ENCODE results near the gene GPR42. TPM values are rescaled to one million over a fixed set of nuclear protein-coding genes. Genes with fewer than 3 reads are reported as not detected.

GPR42 gene
- total and polyA plus RNA-seq, 10 donors, result 0.09 to 0.67 (median 0.63) TPM; not detected in 6

DNA sequence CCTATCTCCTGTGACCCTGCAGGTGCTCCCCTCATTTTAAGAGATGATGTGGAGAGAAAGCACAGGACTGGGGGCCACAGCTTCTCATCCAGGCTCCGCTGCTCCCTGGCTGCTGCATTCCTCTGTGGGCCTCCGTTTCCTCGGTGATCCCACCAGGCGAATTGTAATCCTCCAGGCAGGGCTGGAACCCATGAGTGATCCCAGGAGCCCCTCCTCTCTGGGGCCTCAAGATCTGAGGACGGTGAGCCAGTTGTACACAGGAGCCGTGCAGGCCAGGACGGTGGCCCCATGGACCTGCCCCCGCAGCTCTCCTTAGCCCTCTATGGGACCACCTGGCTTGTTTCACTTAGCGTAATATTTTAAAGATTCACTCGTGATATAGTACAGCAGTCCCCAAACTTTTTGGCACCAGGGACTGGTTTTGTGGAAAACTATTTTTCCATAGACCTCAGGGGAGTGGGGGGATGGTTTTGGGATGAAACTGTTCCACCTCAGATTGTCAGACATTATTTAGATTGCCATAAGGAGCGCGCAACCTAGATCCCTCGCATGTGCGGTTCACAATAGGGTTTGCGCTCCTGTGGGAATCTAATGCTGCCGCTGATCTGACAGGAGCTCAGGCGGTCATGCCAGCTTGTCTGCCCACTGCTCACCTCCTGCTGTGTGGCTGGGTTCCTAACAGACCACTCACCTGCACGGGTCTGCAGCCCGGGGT lies 7.0 kb upstream of the GPR42 start:
- no peak overlapping the region for H3K27ac ChIP-seq
- WGBS, 5 donors, result 86 to 95% (median 90%) methylated on average over 17 to 19 of the region's 19 CpGs; no CpG with 5 or more reads in 1 of the 5 donors
- TF ChIP-seq POLR2A (IDR thresholded peaks at IDR 0.05) (no peak), POLR2AphosphoS5 (IDR thresholded peaks at IDR 0.05) (no peak)
- TF ChIP-seq, protein P1, sequence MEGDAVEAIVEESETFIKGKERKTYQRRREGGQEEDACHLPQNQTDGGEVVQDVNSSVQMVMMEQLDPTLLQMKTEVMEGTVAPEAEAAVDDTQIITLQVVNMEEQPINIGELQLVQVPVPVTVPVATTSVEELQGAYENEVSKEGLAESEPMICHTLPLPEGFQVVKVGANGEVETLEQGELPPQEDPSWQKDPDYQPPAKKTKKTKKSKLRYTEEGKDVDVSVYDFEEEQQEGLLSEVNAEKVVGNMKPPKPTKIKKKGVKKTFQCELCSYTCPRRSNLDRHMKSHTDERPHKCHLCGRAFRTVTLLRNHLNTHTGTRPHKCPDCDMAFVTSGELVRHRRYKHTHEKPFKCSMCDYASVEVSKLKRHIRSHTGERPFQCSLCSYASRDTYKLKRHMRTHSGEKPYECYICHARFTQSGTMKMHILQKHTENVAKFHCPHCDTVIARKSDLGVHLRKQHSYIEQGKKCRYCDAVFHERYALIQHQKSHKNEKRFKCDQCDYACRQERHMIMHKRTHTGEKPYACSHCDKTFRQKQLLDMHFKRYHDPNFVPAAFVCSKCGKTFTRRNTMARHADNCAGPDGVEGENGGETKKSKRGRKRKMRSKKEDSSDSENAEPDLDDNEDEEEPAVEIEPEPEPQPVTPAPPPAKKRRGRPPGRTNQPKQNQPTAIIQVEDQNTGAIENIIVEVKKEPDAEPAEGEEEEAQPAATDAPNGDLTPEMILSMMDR (IDR thresholded peaks at IDR 0.05 in 8 of 11, conservative IDR thresholded peaks at IDR 0.05 in 3 of 11), result no peak
- DNase-seq, result no peak
- no peaks in the 10 kb centered on the region for H3K9me3 ChIP-seq
- H3K4me3 ChIP-seq, result no peak overlapping the region
- H3K36me3 ChIP-seq, result no peaks in the 10 kb centered on the region
- peaks cover 0 to 7% (median 0%) of the 10 kb centered on the region in 7 donors for H3K27me3 ChIP-seq (replicated peaks in 1 of 7)
- peaks cover 0 to 5% (median 0%) of the 10 kb centered on the region in 6 donors for H3K4me1 ChIP-seq
- intact Hi-C loops (cut with DNase I; ENCODE audit: low total_unique reads), result no loop called here

DNA sequence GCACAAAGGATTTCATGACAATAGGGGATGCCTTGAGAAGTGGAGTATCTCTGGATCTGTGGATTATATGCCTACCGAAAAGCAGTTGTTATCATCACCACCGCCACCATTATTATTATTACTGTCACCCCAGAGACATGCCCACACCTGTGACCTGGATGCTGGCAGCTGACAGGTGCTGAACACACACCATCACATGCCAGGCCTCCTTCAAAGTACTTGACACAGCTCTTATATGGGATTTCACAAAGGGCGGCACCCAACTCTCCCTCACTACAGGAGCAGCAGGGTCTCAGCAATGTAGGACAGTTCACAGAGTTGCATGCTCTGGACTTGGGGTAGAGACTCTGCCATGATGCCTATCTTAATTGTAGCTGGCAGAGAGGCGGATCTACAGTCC lies 5.6 kb upstream of the GPR42 start:
- DNase-seq, result no peak

DNA sequence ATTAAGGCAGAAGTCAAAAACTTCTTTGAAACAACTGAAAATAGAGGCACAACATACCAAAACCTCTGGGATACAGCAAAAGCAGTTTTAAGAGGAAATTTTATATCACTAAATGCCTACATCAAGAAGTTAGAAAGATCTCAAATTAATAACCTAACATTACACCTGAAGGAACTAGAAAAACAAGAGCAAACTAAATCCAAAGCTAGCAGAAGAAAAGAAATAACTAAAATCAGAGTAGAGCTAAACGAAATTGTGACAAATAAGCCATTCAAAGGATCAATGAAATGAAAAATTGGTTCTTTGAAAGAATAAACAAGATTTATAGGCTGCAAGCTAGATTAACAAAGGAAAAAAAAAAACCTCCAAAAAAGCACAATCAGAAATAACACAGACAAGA lies 2.5 kb upstream of the GPR42 start:
- Histone ChIP-seq H3K36me3 (no peaks in the 10 kb centered on the region), H3K4me3 (no peak overlapping the region), H3K9me3 (peaks cover 0 to 10% (median 0%) of the 10 kb centered on the region in 8 donors), H3K4me1 (no peaks in the 10 kb centered on the region), H3K27ac (no peak overlapping the region), H3K27me3 (replicated peaks in 1 of 7) (no peaks in the 10 kb centered on the region)
- no peak for DNase-seq
- WGBS, 5 donors, result 45 to 67% (median 61%) methylated on average over 1 of the region's 1 CpG; no CpG with 5 or more reads in 1 of the 5 donors
- no peak for TF ChIP-seq POLR2AphosphoS5 (IDR thresholded peaks at IDR 0.05)
- intact Hi-C loops (cut with DNase I; ENCODE audit: low total_unique reads), result no loop called here

More for the DNA sequence above, 5.6 kb upstream of the GPR42 start:
- peaks cover 0 to 7% (median 0%) of the 10 kb centered on the region in 7 donors for H3K27me3 ChIP-seq (replicated peaks in 1 of 7)
- no peak overlapping the region for H3K27ac ChIP-seq
- 89 to 100% (median 94%) methylated on average over 4 of the region's 4 CpGs; no CpG with 5 or more reads in 1 of the 5 donors for WGBS, 5 donors
- no peaks in the 10 kb centered on the region for H3K36me3 ChIP-seq
- intact Hi-C loops (cut with DNase I; ENCODE audit: low total_unique reads), result no loop called here
- H3K4me3 ChIP-seq, result no peak overlapping the region
- TF ChIP-seq POLR2A (IDR thresholded peaks at IDR 0.05), result no peak
- TF ChIP-seq POLR2AphosphoS5 (IDR thresholded peaks at IDR 0.05), result no peak
- TF ChIP-seq, protein P1 (IDR thresholded peaks at IDR 0.05 in 8 of 11, conservative IDR thresholded peaks at IDR 0.05 in 3 of 11), result no peak
- peaks cover 0 to 10% (median 0%) of the 10 kb centered on the region in 8 donors for H3K9me3 ChIP-seq
- peaks cover 0 to 5% (median 0%) of the 10 kb centered on the region in 6 donors for H3K4me1 ChIP-seq

DNA sequence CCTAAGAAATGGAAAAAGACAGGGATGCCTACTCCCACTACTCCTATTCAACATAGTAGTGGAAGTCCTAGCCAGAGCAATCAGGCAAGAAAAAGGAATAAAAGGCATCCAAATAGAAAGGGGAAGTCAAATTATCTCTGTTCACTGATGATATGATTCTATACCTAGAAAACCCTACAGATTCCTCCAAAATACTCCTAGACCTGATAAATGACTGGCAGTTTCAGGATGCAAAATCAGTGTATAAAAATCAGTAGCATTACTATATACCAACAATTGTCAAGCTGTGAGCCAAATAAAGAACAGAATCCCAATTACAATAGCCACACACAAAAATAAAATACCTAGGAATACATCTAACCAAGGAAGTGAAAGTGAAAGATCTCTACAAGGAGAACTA lies 1.3 kb upstream of the GPR42 start:
- intact Hi-C loops (cut with DNase I; ENCODE audit: low total_unique reads), result no loop called here
- no peak for DNase-seq
- TF ChIP-seq POLR2AphosphoS5 (IDR thresholded peaks at IDR 0.05) (no peak), POLR2A (IDR thresholded peaks at IDR 0.05) (no peak)
- TF ChIP-seq, protein P1 (IDR thresholded peaks at IDR 0.05 in 8 of 11, conservative IDR thresholded peaks at IDR 0.05 in 3 of 11), result no peak
- Histone ChIP-seq H3K4me1 (peaks cover 0 to under 1% (median 0%) of the 10 kb centered on the region in 6 donors), H3K27me3 (replicated peaks in 1 of 7) (no peaks in the 10 kb centered on the region), H3K36me3 (no peaks in the 10 kb centered on the region), H3K9me3 (peaks cover 0 to 10% (median 0%) of the 10 kb centered on the region in 8 donors), H3K4me3 (no peak overlapping the region), H3K27ac (no peak overlapping the region)

Data from spleen (tissue), 11 donors.